SK-N-MC (cell line): ENCODE results near the gene TMEM204.

Experiments
- EZH2 ChIP-seq: fragments of 200-600 bp; sonication (generic); IDR thresholded peaks from one replicate; pipeline ENCODE4 v1.6.1; 2017; ENCODE audit warnings: antibody characterized with exemption
- POLR2AphosphoS5 ChIP-seq: IDR thresholded peaks from 2 replicates; pipeline ENCODE4 v1.6.1; 2012; ENCODE audit warnings: mild to moderate bottlenecking, low read depth, low read length, borderline replicate concordance

DNA sequence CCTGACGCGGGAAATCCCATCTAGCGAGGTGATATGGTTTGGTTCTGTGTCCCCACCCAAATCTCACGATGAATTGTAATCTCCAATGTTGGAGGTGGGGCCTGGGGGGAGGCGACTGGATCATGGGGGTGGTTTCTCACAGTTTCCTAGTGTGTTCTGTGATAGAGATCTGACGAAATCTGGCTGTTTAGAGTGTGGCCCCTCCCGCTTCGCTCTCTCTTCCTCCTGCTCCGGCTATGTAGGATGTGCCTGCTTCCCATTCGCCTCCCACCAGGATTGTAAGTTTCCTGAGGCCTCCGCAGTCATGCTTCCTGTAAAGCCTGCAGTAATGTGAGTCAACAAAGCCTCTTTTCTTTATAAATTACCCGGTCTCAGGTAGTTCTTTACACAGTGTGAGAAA lies 46.8 kb downstream of the TMEM204 start:
- TF ChIP-seq EZH2 (no peak), POLR2AphosphoS5 (no peak)
